H1 (cell line): ENCODE results near the gene IMPG2. TPM values are rescaled to one million over a fixed set of nuclear protein-coding genes. Genes with fewer than 3 reads are reported as not detected.

ENCODE experiments used
- BACH1 ChIP-seq: IDR thresholded peaks from 2 replicates; pipeline ENCODE4 v1.6.1; 2012; ENCODE audit warnings: low read length, improper control_type of control experiment
- EP300 ChIP-seq, 2 experiments: IDR thresholded peaks; 1 replicate in 1 of 2; 2 replicates in 1 of 2; pipeline ENCODE4 v1.6.1; 2011 to 2012; ENCODE audit warnings: low read depth in 2 of 2, low read length in 2 of 2, mild to moderate bottlenecking in 2 of 2, borderline replicate concordance in 1 of 2, inconsistent platforms in 1 of 2, moderate library complexity in 1 of 2
- HDAC2 ChIP-seq, 2 experiments: fragments of 300-600 bp in 1 of 2; sonication (generic) in 1 of 2; IDR thresholded peaks; 2 replicates each; pipeline ENCODE4 v1.6.1; 2011 to 2012; ENCODE audit warnings: low read depth in 2 of 2, low read length in 2 of 2, mild to moderate bottlenecking in 2 of 2, moderate library complexity in 2 of 2, borderline replicate concordance in 1 of 2, inconsistent platforms in 1 of 2
- NRF1 ChIP-seq: IDR thresholded peaks from 2 replicates; pipeline ENCODE4 v1.6.1; 2011; ENCODE audit warnings: mild to moderate bottlenecking, low read depth, low read length, improper control_type of control experiment
- RBBP5 ChIP-seq: IDR thresholded peaks from 2 replicates; pipeline ENCODE4 v1.7.1; 2012; ENCODE audit warnings: low read depth, mild to moderate bottlenecking, inconsistent platforms, low read length, moderate library complexity, borderline replicate concordance
- RFX5 ChIP-seq: IDR thresholded peaks from 2 replicates; pipeline ENCODE4 v1.6.1; 2011; ENCODE audit warnings: low read depth, low read length, improper control_type of control experiment, borderline replicate concordance
- SAP30 ChIP-seq: fragments of 300-600 bp; sonication (generic); IDR thresholded peaks from 2 replicates; pipeline ENCODE4 v1.7.1; 2012; ENCODE audit warnings: low read length, moderate library complexity, mild to moderate bottlenecking, inconsistent platforms; ENCODE audit not compliant: insufficient read depth, insufficient replicate concordance
- SP1 ChIP-seq: IDR thresholded peaks from 2 replicates; pipeline ENCODE4 v1.6.1; 2011; ENCODE audit warnings: low read depth, low read length
- SP4 ChIP-seq: IDR thresholded peaks from 2 replicates; pipeline ENCODE4 v1.6.1; 2012; ENCODE audit warnings: low read length, inconsistent platforms
- SRF ChIP-seq: IDR thresholded peaks from 2 replicates; pipeline ENCODE4 v1.6.1; 2011; ENCODE audit warnings: mild to moderate bottlenecking, low read depth, low read length, moderate library complexity
- polyA plus RNA-seq, 7 experiments: library from polyadenylated mRNA; depleted of rRNA in 3 of 7; stranded (reverse) in 5 of 7; unstranded in 2 of 7; fragments of >200 nt in 5 of 7; fragments of 200-250 nt in 2 of 7; gene quantifications; 1 replicate in 5 of 7; 2 replicates in 1 of 7; 4 replicates in 1 of 7; pipeline versions ENCODE4 v1.2.1 to v1.2.3, GENCODE V29; 2011 to 2013; ENCODE audit warnings: missing spikeins in 2 of 7, mixed read lengths in 2 of 7
- total RNA-seq: library from RNA; stranded (reverse); fragmentation: NEBNext Ultra II Directional; extraction: Animal tissue kit (Norgen Biotek cat#: 25700); gene quantifications from 2 replicates; pipeline ENCODE4 v1.2.1, GENCODE V29; 2021
- TF ChIP-seq, protein P1 (sequence below), 3 experiments: IDR thresholded peaks; 1 replicate in 2 of 3; 2 replicates in 1 of 3; pipeline versions ENCODE4 v1.5.1 to v1.6.1; 2011; ENCODE audit warnings: low read length in 3 of 3, mild to moderate bottlenecking in 3 of 3, inconsistent platforms in 2 of 3, low read depth in 1 of 3, moderate library complexity in 1 of 3; ENCODE audit not compliant: insufficient read depth in 1 of 3; ENCODE audit errors: control extremely low read depth in 1 of 3

IMPG2 gene
- total and polyA plus RNA-seq, 2 of the 8 experiments (the other 6 are each of a cell fraction or from before 2014, with no cell fraction given): 0.03 to 0.06 TPM

DNA sequence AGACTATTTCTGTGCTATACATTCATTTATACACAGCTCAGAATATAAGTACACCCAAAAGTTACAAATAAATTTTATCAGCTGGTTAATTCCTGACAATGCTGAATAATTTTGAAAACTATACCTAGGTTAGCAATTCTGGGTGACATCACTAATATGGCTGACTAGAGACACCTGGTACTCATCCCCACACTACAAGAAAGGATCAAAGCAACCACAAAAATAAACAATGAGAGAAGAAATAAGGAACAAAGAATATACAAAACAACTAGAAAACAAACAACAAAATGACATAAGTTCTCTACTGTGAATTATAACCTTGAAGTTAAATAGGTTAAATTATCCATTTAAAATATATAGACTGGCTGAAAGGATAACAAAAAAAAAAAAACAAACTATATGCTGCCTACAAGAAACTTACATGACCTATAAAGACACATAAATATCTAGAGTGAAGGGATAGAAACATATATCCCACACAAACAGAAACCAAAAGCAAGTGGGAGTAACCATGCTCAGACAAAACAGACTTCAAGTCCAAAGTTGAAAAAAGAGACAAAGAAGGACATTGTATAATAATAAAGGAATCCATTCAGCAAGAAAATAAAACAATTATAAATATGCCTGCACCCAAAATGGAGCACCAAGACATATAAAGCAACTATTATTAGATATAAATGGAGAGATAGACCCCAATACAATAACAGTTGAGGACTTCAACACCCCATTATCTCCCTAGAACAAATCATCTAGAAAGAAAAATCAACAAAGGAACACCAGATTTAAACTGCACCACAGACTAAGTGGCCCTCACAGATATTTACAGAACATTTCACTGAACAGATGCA, 57.8 kb downstream of the IMPG2 start (continued):
- TF ChIP-seq, protein P1, sequence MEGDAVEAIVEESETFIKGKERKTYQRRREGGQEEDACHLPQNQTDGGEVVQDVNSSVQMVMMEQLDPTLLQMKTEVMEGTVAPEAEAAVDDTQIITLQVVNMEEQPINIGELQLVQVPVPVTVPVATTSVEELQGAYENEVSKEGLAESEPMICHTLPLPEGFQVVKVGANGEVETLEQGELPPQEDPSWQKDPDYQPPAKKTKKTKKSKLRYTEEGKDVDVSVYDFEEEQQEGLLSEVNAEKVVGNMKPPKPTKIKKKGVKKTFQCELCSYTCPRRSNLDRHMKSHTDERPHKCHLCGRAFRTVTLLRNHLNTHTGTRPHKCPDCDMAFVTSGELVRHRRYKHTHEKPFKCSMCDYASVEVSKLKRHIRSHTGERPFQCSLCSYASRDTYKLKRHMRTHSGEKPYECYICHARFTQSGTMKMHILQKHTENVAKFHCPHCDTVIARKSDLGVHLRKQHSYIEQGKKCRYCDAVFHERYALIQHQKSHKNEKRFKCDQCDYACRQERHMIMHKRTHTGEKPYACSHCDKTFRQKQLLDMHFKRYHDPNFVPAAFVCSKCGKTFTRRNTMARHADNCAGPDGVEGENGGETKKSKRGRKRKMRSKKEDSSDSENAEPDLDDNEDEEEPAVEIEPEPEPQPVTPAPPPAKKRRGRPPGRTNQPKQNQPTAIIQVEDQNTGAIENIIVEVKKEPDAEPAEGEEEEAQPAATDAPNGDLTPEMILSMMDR (IDR thresholded peaks at IDR 0.05; ENCODE audit: control extremely low read depth in 1 of 3, insufficient read depth in 1 of 3, low read depth in 1 of 3, low read length in 3 of 3): no peak
- no peak for TF ChIP-seq SP1
- TF ChIP-seq EP300 (IDR thresholded peaks at IDR 0.05; ENCODE audit: borderline replicate concordance in 1 of 2, low read depth in 2 of 2, low read length in 2 of 2): no peak
- TF ChIP-seq RFX5: no peak
- TF ChIP-seq RBBP5: no peak
- TF ChIP-seq SRF: no peak
- no peak for TF ChIP-seq NRF1
- no peak for TF ChIP-seq HDAC2 (IDR thresholded peaks at IDR 0.05; ENCODE audit: borderline replicate concordance in 1 of 2, low read depth in 2 of 2, low read length in 2 of 2)
- TF ChIP-seq SP4: no peak
- TF ChIP-seq SAP30: no peak
- no peak for TF ChIP-seq BACH1
